ENCODE data around the gene BCAS1. TPM values are rescaled to one million over a fixed set of nuclear protein-coding genes. Genes with fewer than 3 reads are reported as not detected.

Gene BCAS1
- total and polyA plus RNA-seq, 10 of the 15 experiments (the other 5 are each of a cell fraction or from before 2014, with no cell fraction given): 0.21 to 1.4 (median 0.55) TPM

DNA sequence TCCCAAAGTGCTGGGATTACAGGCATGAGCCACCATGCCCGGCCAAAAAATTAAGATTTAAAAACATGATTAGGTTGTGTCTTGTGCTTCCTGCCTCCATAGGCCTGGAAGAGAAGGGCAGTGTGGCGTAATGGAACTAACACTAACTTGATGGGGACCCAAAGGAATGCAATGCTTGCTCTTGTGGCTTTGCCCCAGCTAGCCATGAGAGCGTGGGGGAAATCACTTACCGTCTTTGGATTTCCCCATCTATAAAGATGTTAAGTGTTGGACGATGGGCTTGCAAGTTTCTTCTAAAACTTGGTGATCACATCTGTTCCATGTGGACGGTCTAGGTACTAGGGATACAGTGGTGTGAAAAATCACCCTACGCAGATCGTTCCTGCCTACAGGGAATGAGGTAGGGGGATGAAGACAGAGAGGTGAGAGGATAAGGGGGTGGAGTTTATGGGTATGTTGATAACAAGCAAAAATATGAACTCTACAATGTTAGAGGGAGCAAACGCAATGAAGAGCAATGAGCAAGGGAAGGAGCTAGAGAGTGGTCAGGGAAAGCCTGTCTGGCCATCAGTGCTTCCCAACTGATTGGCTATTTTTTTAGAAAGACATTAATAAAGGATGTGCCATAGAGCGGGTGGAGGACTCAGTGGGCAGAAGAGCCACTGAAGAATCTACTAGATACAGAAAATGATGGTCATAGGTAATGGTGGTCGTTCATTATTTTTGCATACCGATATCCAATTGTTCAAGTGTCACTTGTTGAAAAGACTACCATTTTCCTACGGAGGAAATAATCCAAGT, 165.2 kb downstream of the BCAS1 start (continued):
- peak; percentile 53; the same call in 1 of the 2 replicates for TF ChIP-seq DPF2 (IDR thresholded peaks at IDR 0.05)
- TF ChIP-seq TAF1 (IDR thresholded peaks at IDR 0.05; ENCODE audit: borderline replicate concordance, low read depth, low read length): no peak
- no peak for TF ChIP-seq ZNF622 (IDR thresholded peaks at IDR 0.05)
- TF ChIP-seq CBFB (IDR thresholded peaks at IDR 0.05; ENCODE audit: low read depth): no peak
- no peak for TF ChIP-seq IRF3 (IDR thresholded peaks at IDR 0.05)
- TF ChIP-seq HDGF (IDR thresholded peaks at IDR 0.05): peak; percentile 47
- TF ChIP-seq SKIL (IDR thresholded peaks at IDR 0.05; ENCODE audit: low read depth, poor library complexity, severe bottlenecking): no peak
- no peak for TF ChIP-seq HSF1 (IDR thresholded peaks at IDR 0.05; ENCODE audit: low read depth, low read length)
- TF ChIP-seq KDM1A (IDR thresholded peaks at IDR 0.05; ENCODE audit: borderline replicate concordance): no peak
- TF ChIP-seq CREB1 (IDR thresholded peaks at IDR 0.05; ENCODE audit: low read depth): peak; percentile 21; the same call in 1 of the 2 replicates
- TF ChIP-seq BHLHE40 (IDR thresholded peaks at IDR 0.05; ENCODE audit: borderline replicate concordance in 1 of 2, low read depth in 2 of 2, low read length in 1 of 2): no peak; a peak in 1 of 4 replicates
- no peak for TF ChIP-seq KAT2A (conservative IDR thresholded peaks at IDR 0.05; ENCODE audit: control insufficient read depth, low read depth, low read length)
- TF ChIP-seq, protein P1, sequence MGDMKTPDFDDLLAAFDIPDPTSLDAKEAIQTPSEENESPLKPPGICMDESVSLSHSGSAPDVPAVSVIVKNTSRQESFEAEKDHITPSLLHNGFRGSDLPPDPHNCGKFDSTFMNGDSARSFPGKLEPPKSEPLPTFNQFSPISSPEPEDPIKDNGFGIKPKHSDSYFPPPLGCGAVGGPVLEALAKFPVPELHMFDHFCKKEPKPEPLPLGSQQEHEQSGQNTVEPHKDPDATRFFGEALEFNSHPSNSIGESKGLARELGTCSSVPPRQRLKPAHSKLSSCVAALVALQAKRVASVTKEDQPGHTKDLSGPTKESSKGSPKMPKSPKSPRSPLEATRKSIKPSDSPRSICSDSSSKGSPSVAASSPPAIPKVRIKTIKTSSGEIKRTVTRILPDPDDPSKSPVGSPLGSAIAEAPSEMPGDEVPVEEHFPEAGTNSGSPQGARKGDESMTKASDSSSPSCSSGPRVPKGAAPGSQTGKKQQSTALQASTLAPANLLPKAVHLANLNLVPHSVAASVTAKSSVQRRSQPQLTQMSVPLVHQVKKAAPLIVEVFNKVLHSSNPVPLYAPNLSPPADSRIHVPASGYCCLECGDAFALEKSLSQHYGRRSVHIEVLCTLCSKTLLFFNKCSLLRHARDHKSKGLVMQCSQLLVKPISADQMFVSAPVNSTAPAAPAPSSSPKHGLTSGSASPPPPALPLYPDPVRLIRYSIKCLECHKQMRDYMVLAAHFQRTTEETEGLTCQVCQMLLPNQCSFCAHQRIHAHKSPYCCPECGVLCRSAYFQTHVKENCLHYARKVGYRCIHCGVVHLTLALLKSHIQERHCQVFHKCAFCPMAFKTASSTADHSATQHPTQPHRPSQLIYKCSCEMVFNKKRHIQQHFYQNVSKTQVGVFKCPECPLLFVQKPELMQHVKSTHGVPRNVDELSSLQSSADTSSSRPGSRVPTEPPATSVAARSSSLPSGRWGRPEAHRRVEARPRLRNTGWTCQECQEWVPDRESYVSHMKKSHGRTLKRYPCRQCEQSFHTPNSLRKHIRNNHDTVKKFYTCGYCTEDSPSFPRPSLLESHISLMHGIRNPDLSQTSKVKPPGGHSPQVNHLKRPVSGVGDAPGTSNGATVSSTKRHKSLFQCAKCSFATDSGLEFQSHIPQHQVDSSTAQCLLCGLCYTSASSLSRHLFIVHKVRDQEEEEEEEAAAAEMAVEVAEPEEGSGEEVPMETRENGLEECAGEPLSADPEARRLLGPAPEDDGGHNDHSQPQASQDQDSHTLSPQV (IDR thresholded peaks at IDR 0.05): no peak
- TF ChIP-seq FOXM1 (IDR thresholded peaks at IDR 0.05; ENCODE audit: low read depth, low read length): no peak; the same call in 1 of the 2 replicates
- peak in 1 of 2 experiments; percentile 50; a peak in 1 of 4 replicates for TF ChIP-seq EP300 (IDR thresholded peaks at IDR 0.05; ENCODE audit: borderline replicate concordance in 1 of 2, control insufficient read depth in 1 of 2, low read depth in 2 of 2, low read length in 2 of 2)
- no peak for TF ChIP-seq RAD51 (IDR thresholded peaks at IDR 0.05)
- TF ChIP-seq RELA (IDR thresholded peaks at IDR 0.05; ENCODE audit: borderline replicate concordance, partially characterized antibody): no peak
- TF ChIP-seq NR2C1 (IDR thresholded peaks at IDR 0.05): no peak
- TF ChIP-seq MXI1 (IDR thresholded peaks at IDR 0.05; ENCODE audit: low read depth, low read length): no peak
- TF ChIP-seq SMC3 (IDR thresholded peaks at IDR 0.05; ENCODE audit: borderline replicate concordance, low read length): no peak; the same call in 1 of the 2 replicates
- no peak for TF ChIP-seq SREBF1 (IDR thresholded peaks at IDR 0.05; ENCODE audit: low read length)
